NCI-H345 treated with DMSO at 0.1 percent for 48 hours (cell line): ENCODE measurements around the gene ZNF346.
A peak's percentile ranks its signal among the peaks of the same experiment; 100 is the strongest.

Source experiments
- DNase-seq: peaks from one replicate; lab custom pipeline; 2025; ENCODE audit not compliant: unreplicated experiment; lab: John Stamatoyannopoulos, UW

Gene ZNF346

DNA sequence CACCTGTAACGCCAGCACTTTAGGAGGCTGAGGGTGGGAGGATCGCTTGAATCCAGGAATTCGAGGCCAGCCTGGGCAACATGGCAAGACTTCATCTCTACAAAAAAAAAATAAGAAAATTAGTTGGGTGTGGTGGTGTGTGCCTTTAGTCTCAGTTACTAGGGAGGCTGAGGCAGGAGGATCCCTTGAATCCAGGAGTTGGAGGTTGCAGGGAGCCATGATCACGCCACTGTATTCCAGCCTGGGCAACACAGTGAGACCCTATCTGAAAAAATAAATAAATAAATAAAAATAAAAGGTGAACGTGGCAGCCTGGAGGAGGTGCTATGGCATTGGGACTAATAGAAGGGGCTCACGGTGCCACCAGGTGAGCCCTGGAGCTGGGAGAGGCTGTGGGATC is 71.3 kb downstream of the ZNF346 start:
- DNase-seq = no peak

DNA sequence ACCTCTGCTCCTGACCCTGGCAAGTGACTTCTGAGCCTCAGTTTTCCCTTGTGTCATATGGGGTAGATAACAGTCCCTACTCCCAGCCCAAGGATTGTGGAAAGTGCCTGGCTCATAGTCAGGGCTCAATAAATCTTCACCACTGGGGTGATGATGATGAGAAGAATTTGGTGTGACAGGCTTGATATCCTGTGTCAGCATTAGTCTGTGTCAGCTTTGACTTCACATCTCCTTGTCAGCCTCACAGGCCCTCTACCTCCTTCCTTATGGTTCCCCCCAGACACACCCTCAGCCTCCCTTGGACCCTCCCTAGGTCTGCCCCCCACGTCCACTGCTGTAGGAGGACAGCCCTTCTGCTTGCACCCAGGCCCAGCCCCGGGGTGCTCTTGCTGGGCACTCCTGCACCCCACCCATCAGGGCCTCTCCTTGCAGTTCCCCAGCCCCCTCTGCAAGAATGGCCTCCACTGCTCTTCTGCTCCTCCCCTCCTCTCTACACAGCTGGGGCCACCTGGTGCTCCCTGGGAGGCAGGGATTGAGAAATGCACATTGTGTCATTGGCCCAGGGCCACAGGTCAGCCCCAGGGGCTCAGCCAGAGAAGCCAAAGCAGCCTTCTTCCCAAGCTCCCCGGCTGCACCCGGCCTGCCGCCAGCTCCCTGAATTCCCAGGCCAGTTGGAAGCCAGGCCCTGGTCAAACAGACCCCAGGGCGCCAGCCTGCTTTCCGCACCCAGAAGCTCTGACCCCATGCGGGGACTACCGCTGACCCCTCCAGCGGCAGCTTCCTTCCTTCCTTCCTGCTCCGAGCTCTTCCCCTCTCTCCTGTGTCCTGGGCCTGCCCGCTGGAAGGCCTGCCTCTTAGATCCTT is 72.0 kb downstream of the ZNF346 start:
- DNase-seq = no peak

DNA sequence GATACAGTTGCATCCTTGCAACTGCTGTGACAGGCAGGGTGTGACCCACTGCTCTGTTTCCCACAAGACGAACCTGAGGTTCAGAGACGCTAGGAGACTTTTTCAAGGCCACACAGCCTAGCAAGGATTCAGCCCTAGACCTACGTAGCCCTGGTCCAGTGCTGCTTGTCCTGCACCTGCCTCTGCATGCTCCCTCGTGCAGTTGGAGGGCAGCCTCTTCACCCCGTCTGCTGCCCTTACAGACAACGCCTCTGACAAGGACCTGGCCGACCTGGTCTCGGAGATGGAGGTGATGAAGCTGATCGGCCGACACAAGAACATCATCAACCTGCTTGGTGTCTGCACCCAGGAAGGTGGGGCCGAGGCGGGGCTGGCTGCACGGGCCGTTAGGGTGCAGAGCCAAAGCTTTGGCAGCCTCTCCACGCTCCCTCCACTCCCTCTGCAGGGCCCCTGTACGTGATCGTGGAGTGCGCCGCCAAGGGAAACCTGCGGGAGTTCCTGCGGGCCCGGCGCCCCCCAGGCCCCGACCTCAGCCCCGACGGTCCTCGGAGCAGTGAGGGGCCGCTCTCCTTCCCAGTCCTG is 72.7 kb downstream of the ZNF346 start:
- no peak for DNase-seq

DNA sequence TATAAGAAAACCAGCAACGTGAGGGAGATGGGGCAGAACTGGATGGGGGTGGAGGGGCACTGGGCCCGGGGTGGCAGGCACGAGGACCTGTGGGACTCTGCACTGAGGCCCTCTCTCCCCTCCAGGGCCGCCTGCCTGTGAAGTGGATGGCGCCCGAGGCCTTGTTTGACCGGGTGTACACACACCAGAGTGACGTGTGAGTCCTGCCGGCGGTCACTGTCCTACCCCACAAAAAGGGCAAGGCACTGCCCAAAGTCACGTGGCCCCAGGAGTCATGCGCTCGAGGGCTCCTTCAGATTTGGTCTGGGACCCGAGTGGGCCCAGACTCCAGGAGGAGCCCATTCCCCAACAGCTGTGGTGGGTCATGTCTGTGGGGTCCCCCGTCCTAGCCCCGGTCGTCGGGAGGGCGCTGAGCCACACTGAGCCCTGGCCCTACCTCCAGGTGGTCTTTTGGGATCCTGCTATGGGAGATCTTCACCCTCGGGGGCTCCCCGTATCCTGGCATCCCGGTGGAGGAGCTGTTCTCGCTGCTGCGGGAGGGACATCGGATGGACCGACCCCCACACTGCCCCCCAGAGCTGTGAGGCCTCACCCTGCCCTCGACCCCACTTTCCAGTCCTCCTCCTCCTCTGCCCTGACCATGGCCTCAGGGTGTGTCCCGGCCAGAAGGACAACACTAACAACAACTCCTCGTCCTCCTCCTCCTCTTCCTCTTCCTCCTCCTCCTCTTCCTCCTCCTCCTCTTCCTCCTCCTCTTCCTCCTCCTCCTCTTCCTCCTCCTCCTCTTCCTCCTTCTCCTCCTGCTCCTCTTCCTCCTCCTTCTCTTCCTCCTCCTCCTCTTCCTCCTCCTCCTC is 73.9 kb downstream of the ZNF346 start:
- DNase-seq = no peak

DNA sequence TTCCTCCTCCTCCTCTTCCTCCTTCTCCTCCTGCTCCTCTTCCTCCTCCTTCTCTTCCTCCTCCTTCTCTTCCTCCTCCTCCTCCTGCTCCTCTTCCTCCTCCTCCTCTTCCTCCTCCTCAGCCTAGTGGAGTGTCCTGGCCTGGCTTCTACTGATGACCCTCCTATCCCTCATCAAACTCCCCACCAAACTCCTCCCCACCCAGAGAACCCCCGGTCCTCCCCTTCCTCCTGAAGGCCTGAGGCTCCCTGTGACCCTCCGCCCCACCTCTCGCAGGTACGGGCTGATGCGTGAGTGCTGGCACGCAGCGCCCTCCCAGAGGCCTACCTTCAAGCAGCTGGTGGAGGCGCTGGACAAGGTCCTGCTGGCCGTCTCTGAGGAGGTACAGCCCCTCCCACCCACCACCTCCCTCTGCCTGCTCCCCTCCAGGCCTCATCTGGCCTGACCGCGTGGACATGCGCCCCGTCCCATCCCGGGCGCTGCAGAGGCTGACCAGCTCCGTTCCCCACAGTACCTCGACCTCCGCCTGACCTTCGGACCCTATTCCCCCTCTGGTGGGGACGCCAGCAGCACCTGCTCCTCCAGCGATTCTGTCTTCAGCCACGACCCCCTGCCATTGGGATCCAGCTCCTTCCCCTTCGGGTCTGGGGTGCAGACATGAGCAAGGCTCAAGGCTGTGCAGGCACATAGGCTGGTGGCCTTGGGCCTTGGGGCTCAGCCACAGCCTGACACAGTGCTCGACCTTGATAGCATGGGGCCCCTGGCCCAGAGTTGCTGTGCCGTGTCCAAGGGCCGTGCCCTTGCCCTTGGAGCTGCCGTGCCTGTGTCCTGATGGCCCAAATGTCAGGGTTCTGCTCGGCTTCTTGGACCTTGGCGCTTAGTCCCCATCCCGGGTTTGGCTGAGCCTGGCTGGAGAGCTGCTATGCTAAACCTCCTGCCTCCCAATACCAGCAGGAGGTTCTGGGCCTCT is 74.8 kb downstream of the ZNF346 start:
- no peak for DNase-seq

DNA sequence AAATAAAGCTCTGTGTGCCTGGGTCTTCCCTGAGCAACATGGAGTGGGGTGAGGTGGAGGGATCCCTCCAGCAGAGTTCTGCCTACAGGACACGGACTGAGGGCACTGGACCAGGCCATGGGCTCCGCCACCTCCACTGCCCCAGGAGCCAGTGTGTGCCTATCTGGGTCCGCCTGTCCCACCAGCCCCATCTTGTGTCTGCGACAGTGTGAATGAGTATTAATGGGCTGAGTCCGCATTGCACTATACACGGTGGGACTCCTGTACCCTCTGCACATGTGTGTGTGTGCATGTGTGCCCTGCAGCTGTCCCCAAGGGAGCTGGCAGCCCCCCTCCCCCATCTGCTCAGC is 75.6 kb downstream of the ZNF346 start:
- no peak for DNase-seq

DNA sequence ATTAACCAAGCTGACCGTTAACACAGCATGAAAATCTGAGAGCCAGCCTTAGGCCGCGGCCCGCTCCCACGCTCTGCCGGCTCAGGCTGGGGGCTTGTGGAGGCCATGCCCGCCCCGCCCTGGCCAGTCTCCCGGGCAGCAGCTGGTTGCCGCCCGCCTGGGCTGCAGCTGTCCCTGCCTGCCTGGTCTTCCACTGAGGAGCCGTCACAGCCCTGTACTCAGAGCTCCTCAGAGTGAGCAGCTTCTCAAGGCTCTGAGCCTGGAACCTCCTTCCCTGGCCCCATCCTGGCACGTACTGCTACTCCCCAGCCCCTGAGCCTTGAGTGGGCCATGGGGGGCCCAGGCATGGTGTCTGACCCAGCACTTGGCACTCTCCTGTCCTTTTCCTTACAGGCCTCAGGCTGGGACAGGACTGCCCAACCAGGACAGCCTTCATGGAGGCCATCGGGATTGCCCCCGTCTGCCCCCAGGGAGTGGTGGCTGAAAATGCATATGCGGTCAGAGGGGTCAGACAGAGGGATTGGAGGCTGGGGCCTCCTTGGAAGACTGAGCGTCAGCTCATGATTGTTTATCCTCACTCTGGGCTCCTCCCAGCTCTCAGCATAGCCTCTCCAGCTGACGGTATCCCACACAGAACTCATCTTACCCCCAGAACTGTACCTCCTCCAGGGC is 76.1 kb downstream of the ZNF346 start:
- no peak for DNase-seq

DNA sequence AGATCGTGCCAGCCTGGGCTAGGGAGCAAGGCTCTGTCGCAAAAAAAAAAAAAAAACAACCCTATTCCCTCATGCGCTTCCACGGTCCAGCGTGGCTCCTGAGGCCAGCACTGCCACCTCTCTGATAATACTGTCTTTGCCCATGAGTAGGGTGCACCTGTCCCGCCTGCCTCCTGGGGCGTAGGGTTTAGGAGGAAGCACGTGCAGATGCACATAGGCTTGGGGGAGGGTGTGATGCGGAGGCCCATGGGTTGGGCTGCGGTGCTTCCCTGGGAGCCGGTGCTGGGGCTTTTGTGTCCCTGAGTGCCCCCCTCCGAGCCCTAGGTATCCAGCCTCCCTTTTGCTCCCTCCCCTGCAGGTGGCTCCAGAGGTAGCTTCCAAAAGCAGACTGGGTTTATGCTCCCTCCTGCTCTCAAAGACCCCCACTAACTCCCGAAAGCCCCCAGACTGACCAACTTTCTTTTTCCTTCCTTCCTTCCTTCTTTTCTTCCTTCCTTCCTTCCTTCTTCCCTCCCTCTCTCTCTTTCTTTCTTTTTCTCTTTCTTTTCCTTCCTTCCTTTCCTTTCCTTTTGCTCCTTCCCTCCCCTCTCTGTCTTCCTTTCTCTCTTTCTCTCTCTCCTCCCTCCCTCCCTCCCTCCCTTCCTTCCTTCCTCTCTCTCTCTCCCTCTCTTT is 77.1 kb downstream of the ZNF346 start:
- peak; percentile 87 for DNase-seq

DNA sequence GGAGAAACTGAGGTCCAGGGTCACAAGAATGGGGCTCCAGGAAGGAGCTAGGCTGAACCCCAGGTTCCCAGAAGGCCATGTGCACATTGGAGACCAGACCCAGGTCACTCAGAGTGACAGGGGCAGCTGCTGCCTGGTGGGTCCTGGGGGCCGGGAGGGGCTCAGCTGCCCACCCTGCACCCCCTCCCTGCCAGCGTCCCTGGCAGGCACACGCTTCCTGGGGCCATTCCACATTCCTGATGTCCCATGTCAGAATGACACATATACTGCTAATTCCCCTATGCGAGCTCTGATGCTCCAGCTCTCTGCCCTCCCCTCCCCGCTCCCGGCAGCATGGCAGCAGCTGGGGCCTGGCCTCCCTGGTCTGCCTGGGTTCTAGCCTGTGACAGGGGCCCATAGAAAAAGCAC is 78.2 kb downstream of the ZNF346 start:
- no peak for DNase-seq

DNA sequence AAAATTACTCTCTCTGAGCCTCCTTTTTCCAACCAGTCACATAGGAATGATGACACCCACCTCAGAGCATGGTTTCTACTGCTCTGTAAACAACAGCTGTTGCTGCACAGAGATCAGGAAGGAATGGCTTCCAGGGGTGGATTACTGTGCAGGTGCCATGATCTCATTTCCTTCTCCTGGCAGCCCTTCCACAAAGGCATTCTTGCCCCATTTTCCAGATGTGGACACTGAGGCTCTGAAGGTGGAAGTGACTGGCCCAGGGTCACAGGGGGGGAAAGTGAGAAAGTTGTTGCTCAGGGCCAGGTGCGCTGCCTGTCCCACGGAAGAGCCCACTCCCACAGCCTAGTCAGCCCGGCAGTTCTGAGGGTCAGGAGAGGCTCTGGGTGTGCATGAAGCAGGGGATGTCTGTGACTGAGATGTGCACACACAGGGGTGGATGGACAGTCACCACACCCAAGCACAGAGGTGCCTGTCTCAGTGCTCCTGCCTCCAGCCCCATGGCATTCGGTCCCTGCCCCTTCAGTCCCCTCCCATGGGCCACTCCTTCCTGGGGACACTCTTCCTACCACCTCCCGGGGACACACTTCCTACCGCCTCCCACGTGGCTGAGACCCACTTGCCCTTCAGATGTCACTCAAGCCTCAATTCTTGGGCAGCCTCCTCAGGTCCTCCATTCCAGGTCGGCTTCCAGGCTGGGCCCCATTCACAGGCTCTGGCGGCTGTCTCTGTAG is 81.2 kb downstream of the ZNF346 start:
- no peak for DNase-seq

DNA sequence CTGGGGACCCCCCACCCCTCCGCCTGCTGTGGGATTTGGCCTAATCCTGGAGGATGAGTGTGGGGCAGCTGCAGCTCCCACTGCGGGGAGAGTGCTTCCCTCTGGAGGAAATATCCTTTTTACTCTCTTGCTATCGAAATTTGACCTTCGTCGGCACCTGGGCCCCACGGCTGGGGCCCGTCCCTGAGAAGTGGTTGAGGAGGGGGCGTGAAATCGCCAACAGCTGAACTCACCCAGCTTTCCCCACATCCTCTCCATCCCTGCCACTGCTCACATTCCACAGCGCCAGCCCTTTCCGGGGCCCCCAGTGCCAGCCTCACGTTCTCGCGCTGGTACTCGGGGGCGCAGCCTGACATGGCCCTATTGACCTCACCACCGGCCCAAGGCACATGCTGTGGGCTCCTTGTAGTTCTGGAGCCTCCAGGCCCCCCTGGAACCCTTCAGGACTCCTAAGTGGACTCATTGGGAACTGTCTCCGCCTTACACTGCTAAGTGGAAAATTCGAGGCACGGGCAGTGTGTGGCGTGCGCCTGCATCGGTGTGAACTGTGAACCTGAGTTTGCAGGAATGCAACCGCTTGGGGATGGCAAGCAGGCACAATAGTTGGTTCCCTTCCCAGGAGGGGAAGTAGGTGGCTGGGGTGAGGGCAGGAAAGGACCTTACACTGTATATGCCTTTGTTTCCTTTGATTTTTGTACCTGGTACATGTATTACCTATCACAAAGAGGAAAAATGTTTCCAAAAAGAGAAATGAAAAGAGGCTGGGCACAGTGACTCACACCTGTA is 83.4 kb downstream of the ZNF346 start:
- DNase-seq = no peak

DNA sequence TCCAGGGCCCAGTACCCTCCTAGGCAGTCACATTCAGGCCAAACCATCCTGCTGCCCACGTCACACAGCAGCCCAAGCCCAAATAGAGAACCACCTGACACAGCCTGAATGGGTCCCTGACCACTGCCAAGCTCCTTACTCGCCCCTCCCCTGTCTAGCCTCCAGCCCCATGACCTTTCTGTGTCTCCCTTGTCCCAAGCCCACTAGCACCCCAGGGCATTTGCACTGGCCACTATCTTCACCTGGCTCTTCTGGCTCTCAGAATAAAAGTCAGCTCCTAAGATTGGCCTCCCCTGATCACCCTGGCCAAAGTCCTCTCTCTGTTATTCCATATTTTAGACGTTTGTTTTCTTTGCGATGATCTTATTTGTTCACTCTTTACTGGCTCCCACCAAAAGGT is 84.7 kb downstream of the ZNF346 start:
- DNase-seq = no peak

DNA sequence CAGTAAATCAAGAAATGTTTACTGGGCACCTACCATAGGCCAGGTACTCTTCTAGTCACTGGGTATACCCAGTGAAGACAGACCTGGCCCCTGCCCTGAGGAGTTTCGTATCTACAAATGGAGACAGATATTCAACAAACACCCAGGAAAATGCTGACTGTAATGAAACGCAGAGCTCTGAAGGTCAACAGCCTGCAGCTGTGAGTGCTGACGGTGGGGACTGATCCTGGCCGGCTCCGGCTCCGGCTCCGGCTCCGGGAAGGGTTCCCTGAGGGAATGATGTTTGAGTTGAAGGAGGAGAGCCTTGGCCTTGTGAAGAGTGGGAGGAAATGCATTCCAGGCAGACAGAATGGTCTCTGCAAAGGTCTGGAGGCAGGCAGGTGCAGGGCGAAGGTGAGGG is 87.3 kb downstream of the ZNF346 start:
- no peak for DNase-seq

DNA sequence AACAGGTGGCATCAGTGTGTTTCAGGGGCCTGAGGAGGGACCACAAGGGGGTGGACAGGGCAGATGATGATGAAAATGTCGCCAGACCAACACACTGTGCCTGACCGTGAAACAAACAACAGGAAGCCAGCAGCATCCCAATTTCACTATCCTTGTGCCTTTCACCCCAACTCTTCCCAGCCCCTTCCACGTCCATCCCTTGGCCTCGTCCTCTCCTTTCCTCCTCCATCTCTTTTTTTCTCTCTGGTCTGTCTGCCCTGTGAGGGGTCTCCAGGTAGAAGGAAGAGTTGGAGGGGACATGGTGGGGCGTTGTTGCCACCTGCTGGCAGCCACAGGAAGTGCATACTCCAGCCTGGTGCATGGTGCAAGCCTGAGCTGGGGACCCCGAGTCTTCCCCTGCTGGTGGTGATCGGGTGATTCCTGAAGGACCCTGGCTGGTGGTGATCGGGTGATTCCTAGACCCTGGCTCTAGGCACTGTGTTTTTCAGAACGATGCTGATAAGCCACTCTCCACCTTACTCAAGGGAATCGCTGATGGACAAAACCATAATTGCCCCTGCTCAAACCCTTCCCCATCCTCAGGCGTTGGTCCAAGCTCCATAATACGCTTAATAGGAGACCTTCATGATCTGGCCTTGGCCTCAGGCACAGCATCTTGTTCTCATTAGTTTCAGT is 89.4 kb downstream of the ZNF346 start:
- DNase-seq = peak; percentile 46

DNA sequence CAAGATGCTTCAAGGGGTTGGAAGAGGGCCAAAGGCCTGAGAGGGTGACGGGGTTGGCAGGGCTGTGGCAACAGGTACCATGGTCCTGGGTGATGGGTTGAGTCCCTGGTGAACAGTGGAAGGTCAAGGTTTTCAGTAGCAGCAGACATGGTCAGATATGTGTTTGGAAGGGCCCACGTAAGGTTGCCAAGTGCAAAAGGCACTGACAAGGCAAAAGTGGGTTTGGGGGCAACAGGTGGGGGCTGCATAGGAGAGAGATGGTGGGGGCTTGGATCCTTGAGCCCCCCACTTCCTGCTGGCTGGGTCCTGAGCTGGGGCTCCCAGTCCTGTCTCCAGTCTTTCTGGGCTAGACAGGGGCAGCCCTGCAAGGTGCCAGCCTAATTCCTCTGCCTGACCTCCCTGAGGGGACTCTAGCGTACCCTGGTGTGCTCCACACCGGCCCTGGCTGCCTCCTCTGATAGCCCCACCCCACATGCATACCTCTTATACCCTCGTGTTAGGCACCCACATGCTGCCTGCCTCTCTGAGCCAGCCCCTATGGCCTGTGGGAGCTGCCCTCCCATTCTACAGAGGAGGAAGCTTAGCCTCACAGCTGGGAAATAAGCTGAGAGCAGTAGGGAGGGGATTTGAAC is 90.2 kb downstream of the ZNF346 start:
- no peak for DNase-seq

DNA sequence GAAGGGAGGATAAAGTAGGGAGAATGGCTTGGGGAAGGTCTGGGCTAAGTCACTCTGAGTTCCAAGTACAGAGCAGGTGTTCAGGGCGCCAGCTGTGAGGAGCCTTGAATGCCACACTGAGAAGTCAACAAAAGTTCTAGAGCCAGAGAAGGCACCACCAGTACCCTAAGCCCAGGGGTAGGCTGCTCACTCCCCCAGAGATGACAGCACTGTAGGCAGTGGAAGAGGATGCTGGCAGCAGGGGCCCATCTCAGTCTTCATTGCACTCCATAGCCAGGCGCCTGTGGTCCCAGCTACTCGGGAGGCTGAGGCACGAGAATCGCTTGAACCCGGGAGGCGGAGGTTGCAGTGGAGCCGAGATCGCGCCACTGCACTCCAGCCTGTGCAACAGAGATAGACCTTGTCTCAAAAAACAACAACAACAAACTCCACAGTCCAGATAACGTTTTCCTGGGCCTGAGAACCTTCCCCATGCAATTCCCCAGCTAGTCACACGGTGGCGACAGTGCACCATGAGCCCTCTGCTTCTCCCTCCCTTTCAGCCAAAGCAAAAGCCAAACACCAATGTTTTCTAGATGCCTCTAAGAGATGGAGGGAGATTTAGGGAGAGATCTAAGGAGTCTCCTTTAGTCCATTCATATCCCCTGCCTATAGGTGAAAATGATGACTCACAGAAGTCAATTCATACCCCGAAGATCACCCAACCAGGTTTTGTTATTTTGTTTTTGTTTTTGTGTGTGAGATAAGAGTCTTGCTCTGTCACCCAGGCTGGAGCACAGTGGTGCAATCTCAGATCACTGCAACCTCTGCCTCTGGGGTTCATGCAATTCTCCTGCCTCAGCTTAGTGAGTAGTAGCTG is 91.3 kb downstream of the ZNF346 start:
- peak; percentile 68 for DNase-seq
